HG03457 (cell line): ENCODE measurements around the gene BSN.

Source experiments
- ATAC-seq: cut with Tn5 transposase; IDR thresholded peaks from one replicate; pipeline ENCODE4 v1.9.1; 2021; ENCODE audit warnings: moderate number of reproducible peaks; ENCODE audit not compliant: unreplicated experiment

The BSN gene

GRCh38 chr3:49553692-49554632 is at the start of gene BSN:
BSN (plus strand) TSS chr3:49554477; CDS start chr3:49554603, 126 bp downstream.
- ATAC-seq: no peak

GRCh38 chr3:49506906-49507305 is 47.4 kb upstream of the BSN start:
- no peak for ATAC-seq

GRCh38 chr3:49509028-49509561 is 45.2 kb upstream of the BSN start:
- ATAC-seq: no peak

GRCh38 chr3:49511639-49512038 is 42.6 kb upstream of the BSN start:
- no peak for ATAC-seq

GRCh38 chr3:49512781-49513355 is 41.4 kb upstream of the BSN start:
- ATAC-seq: no peak

GRCh38 chr3:49513494-49514124 is 40.7 kb upstream of the BSN start:
- no peak for ATAC-seq

- no peak for ATAC-seq
Observed at GRCh38 chr3:49518016-49518415, 36.3 kb upstream of the BSN start.

GRCh38 chr3:49518441-49518840 is 35.8 kb upstream of the BSN start:
- no peak for ATAC-seq

- no peak for ATAC-seq
Observed at GRCh38 chr3:49519296-49519695, 35.0 kb upstream of the BSN start.

- no peak for ATAC-seq
Observed at GRCh38 chr3:49519916-49520385, 34.3 kb upstream of the BSN start.

GRCh38 chr3:49523756-49524747 is 30.2 kb upstream of the BSN start:
- ATAC-seq: no peak

GRCh38 chr3:49529567-49529966 is 24.7 kb upstream of the BSN start:
- no peak for ATAC-seq

GRCh38 chr3:49530231-49530630 is 24.0 kb upstream of the BSN start:
- no peak for ATAC-seq

- no peak for ATAC-seq
Observed at GRCh38 chr3:49530701-49531100, 23.6 kb upstream of the BSN start.

GRCh38 chr3:49531218-49531617 is 23.1 kb upstream of the BSN start:
- no peak for ATAC-seq

- no peak for ATAC-seq
Observed at GRCh38 chr3:49531715-49532114, 22.6 kb upstream of the BSN start.

- no peak for ATAC-seq
Observed at GRCh38 chr3:49533031-49533430, 21.2 kb upstream of the BSN start.

GRCh38 chr3:49533786-49534519 is 20.3 kb upstream of the BSN start:
- ATAC-seq: no peak

- no peak for ATAC-seq
Observed at GRCh38 chr3:49534581-49535441, 19.5 kb upstream of the BSN start.
